ENCODE measurements around the gene MOB4. TPM values are rescaled to one million over a fixed set of nuclear protein-coding genes. Genes with fewer than 3 reads are reported as not detected.
A peak's percentile ranks its signal among the peaks of the same experiment; 100 is the strongest.

Gene MOB4
- total RNA-seq, 1 donor from 2014 or later = 28.0 TPM

DNA sequence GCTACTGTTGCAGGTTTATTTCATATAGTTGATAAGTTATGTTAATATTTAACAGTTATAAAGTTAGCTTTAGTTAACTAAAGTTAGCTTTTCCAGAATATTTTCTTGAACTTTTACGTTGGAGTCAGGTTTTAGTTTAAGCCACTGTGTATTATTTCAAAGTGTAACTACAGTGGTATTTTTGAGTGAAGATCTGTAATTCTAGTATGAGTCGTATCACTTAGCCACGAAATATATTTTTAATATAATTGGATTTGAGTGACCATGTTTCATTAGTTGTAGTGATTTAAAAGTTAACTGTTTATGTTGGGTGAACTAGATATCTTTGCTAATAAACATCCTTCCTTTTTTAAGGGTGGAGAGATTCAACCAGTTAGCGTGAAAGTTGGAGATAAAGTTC lies 13.2 kb upstream of the MOB4 start:
- Mint-ChIP-seq H3K27ac (ENCODE audit: unreplicated experiment) (no peak overlapping the region), H3K27me3 (ENCODE audit: low read depth) (no peaks in the 10 kb centered on the region)
- no peak for DNase-seq (ENCODE audit: low read depth, low spot score)

DNA sequence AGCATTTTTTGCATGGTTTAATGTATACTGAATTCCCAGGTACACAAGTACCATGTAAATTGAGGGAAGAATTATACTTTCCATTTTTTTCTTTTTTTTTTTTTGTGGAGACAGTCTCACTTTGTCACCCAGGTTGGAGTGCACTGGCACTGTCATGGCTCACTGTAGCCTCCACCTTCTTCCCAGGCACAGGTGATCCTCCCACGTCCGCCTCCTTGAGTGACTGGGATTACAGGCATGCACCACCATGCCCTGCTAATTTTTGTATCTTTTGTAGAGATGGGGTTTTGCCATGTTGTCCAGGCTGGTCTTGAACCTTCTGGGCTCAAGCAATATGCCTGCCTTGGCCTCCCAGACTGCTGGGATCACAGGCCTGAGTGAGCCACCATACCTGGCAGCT lies 11.9 kb upstream of the MOB4 start:
- H3K27me3 Mint-ChIP-seq (ENCODE audit: low read depth) = no peaks in the 10 kb centered on the region
- peak overlapping the region; percentile 23 for H3K4me3 Mint-ChIP-seq
- DNase-seq (ENCODE audit: low read depth, low spot score) = no peak
- peaks cover 17% of the 10 kb centered on the region for H3K4me1 Mint-ChIP-seq
- H3K27ac Mint-ChIP-seq (ENCODE audit: unreplicated experiment) = no peak overlapping the region
- H3K36me3 Mint-ChIP-seq (ENCODE audit: low read depth) = peaks cover 15% of the 10 kb centered on the region
- TF ChIP-seq, protein P1, sequence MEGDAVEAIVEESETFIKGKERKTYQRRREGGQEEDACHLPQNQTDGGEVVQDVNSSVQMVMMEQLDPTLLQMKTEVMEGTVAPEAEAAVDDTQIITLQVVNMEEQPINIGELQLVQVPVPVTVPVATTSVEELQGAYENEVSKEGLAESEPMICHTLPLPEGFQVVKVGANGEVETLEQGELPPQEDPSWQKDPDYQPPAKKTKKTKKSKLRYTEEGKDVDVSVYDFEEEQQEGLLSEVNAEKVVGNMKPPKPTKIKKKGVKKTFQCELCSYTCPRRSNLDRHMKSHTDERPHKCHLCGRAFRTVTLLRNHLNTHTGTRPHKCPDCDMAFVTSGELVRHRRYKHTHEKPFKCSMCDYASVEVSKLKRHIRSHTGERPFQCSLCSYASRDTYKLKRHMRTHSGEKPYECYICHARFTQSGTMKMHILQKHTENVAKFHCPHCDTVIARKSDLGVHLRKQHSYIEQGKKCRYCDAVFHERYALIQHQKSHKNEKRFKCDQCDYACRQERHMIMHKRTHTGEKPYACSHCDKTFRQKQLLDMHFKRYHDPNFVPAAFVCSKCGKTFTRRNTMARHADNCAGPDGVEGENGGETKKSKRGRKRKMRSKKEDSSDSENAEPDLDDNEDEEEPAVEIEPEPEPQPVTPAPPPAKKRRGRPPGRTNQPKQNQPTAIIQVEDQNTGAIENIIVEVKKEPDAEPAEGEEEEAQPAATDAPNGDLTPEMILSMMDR (conservative IDR thresholded peaks at IDR 0.05) = no peak
- H3K9me3 Mint-ChIP-seq = no peaks in the 10 kb centered on the region

More for the DNA sequence above, 13.2 kb upstream of the MOB4 start:
- H3K36me3 Mint-ChIP-seq (ENCODE audit: low read depth) = peaks cover 20% of the 10 kb centered on the region
- TF ChIP-seq, protein P1 (conservative IDR thresholded peaks at IDR 0.05) = no peak
- no peaks in the 10 kb centered on the region for H3K9me3 Mint-ChIP-seq
- peak overlapping the region; percentile 97 for H3K4me3 Mint-ChIP-seq
- peaks cover 30% of the 10 kb centered on the region for H3K4me1 Mint-ChIP-seq

DNA sequence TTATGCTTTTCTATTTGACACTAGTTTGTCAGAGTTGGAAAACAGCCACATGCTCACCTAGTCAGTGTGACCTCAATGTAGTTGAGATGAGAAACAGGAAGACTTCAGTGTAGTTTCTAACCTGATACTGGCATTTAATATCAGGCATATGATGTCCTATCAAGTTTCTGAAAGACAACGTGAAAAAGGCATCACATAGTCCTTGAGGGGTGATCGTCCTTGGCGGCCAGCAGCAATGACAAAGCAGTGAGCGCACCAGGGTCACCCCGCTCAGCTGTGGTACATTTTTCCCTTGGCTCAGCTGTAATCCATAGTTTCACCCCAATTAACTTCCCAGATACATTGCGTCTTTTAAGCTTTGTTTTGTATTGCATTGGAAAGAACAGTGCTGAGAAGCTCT lies 11.4 kb upstream of the MOB4 start:
- peaks cover 15% of the 10 kb centered on the region for H3K36me3 Mint-ChIP-seq (ENCODE audit: low read depth)

DNA sequence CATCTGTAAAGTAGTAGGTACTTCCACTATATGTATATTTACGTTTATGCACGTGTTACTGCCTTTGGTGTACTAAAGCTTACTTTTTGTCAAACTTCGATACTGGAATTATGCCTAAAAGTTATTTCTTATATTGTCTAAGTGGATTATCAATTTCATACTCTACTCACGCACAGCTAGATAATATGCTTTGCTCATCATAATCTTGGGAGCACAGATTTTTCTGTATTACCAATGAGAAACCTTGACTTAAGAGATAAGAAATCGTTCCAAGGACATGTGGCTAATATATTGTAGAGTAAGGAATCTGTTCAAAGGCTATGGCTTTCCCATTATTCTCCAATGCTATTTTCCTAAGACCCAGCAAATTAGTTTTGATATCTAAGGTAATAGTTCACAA lies 9.2 kb upstream of the MOB4 start:
- TF ChIP-seq, protein P1 (conservative IDR thresholded peaks at IDR 0.05) = no peak
- H3K27ac Mint-ChIP-seq (ENCODE audit: unreplicated experiment) = no peak overlapping the region
- H3K4me1 Mint-ChIP-seq = peaks cover 10% of the 10 kb centered on the region
- H3K36me3 Mint-ChIP-seq (ENCODE audit: low read depth) = peaks cover 7% of the 10 kb centered on the region
- H3K27me3 Mint-ChIP-seq (ENCODE audit: low read depth) = no peaks in the 10 kb centered on the region
- no peak for DNase-seq (ENCODE audit: low read depth, low spot score)
- H3K4me3 Mint-ChIP-seq = no peak overlapping the region
- no peaks in the 10 kb centered on the region for H3K9me3 Mint-ChIP-seq

More for the DNA sequence above, 11.4 kb upstream of the MOB4 start:
- peaks cover 16% of the 10 kb centered on the region for H3K4me1 Mint-ChIP-seq
- DNase-seq (ENCODE audit: low read depth, low spot score) = no peak
- TF ChIP-seq, protein P1 (conservative IDR thresholded peaks at IDR 0.05) = no peak
- peak overlapping the region; percentile 23 for H3K4me3 Mint-ChIP-seq
- no peaks in the 10 kb centered on the region for H3K9me3 Mint-ChIP-seq
- H3K27ac Mint-ChIP-seq (ENCODE audit: unreplicated experiment) = no peak overlapping the region
- no peaks in the 10 kb centered on the region for H3K27me3 Mint-ChIP-seq (ENCODE audit: low read depth)

DNA sequence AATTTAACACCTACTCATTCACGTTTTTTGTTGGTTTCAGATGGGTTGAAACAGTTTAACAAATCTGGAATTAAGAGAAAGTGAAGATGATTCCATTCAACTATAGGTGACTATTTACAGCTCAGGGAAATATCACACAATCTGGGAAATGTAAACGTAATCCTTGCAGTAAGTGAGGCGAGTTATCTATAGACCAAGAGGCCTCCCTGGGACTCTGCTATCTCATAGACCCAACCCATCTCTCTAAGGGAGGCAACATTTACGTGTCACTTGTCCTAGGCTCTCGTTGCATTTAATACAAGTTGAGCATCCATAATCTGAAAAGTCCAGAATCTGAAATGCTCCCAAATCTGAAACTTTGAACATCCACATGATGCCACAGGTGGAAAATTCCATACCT lies 2.0 kb upstream of the MOB4 start:
- H3K4me1 Mint-ChIP-seq = peaks cover 29% of the 10 kb centered on the region
- no peak overlapping the region for H3K27ac Mint-ChIP-seq (ENCODE audit: unreplicated experiment)
- H3K9me3 Mint-ChIP-seq = no peaks in the 10 kb centered on the region
- no peaks in the 10 kb centered on the region for H3K36me3 Mint-ChIP-seq (ENCODE audit: low read depth)
- peak overlapping the region; percentile 45 for H3K4me3 Mint-ChIP-seq
- H3K27me3 Mint-ChIP-seq (ENCODE audit: low read depth) = no peaks in the 10 kb centered on the region
- DNase-seq (ENCODE audit: low read depth, low spot score) = no peak
- TF ChIP-seq, protein P1 (conservative IDR thresholded peaks at IDR 0.05) = no peak

DNA sequence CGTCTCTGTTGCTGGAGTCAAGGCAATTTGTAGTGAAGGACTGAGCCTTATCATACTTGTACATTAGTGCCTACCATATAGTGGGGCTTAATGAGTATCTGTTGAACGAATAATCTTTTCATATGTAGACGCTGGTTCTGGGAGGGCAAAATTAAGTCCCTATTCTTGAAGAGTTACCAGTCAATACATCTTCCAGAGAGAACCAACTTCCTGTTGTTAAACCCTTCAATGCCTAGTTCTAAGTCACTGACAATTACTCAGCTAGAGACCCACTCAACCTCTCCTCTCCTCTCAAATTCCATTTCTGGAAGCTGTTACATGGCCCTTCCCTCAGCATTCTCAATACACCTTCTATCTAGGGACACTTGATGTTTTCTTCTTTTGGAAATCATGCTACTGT lies 1.1 kb upstream of the MOB4 start:
- TF ChIP-seq, protein P1 (conservative IDR thresholded peaks at IDR 0.05) = no peak
- Mint-ChIP-seq H3K36me3 (ENCODE audit: low read depth) (peaks cover 3% of the 10 kb centered on the region), H3K9me3 (no peaks in the 10 kb centered on the region), H3K27me3 (ENCODE audit: low read depth) (no peaks in the 10 kb centered on the region), H3K27ac (ENCODE audit: unreplicated experiment) (peak overlapping the region; percentile 99), H3K4me3 (peak overlapping the region; percentile 98), H3K4me1 (peaks cover 29% of the 10 kb centered on the region)
- DNase-seq (ENCODE audit: low read depth, low spot score) = no peak
